ENCODE measurements around the gene HEPHL1.

Gene HEPHL1

GRCh38 chr11:94131047-94131717 lies 110.0 kb downstream of the HEPHL1 start:
- no peak for DNase-seq

GRCh38 chr11:94131718-94132115 lies 110.6 kb downstream of the HEPHL1 start:
- no peak for DNase-seq

- DNase-seq = no peak
Measured at GRCh38 chr11:94132152-94132558, 111.0 kb downstream of the HEPHL1 start.

- DNase-seq = no peak
Measured at GRCh38 chr11:94132823-94133408, 111.8 kb downstream of the HEPHL1 start.

- no peak for DNase-seq
Measured at GRCh38 chr11:94133752-94134151, 112.6 kb downstream of the HEPHL1 start.

- no peak for DNase-seq
Measured at GRCh38 chr11:94134651-94135512, 113.7 kb downstream of the HEPHL1 start.

- DNase-seq = peak; percentile 3
Measured at GRCh38 chr11:94139416-94139815, 118.3 kb downstream of the HEPHL1 start.

- DNase-seq = no peak
Measured at GRCh38 chr11:94140154-94140655, 119.1 kb downstream of the HEPHL1 start.

GRCh38 chr11:94141511-94142307 lies 120.6 kb downstream of the HEPHL1 start:
- peak; percentile 14 for DNase-seq

- DNase-seq = no peak
Measured at GRCh38 chr11:94142308-94143281, 121.4 kb downstream of the HEPHL1 start.

- no peak for DNase-seq
Measured at GRCh38 chr11:94144216-94144615, 123.1 kb downstream of the HEPHL1 start.

GRCh38 chr11:94144664-94145063 lies 123.5 kb downstream of the HEPHL1 start:
- no peak for DNase-seq

GRCh38 chr11:94145431-94145830 lies 124.3 kb downstream of the HEPHL1 start:
- DNase-seq = no peak

- no peak for DNase-seq
Measured at GRCh38 chr11:94145916-94146315, 124.8 kb downstream of the HEPHL1 start.

GRCh38 chr11:94147433-94147845 lies 126.3 kb downstream of the HEPHL1 start:
- DNase-seq = no peak

GRCh38 chr11:94148189-94148588 lies 127.0 kb downstream of the HEPHL1 start:
- no peak for DNase-seq

- DNase-seq = no peak
Measured at GRCh38 chr11:94149431-94150017, 128.4 kb downstream of the HEPHL1 start.

- DNase-seq = no peak
Measured at GRCh38 chr11:94150056-94150455, 128.9 kb downstream of the HEPHL1 start.

- no peak for DNase-seq
Measured at GRCh38 chr11:94150704-94151685, 129.8 kb downstream of the HEPHL1 start.

All from NCI-H82 (cell line).